Stimulated activated CD8-positive, alpha-beta memory T cell treated with anti-CD3 and anti-CD28 coated beads, Interleukin-4, amount 100 ng/mL, for 4 hours (primary cell): ENCODE measurements around the gene SLAIN1.

Experiments used
- DNase-seq, 2 donors: peaks; one replicate each; pipeline ENCODE4 v3.0.0-alpha.2; 2020; ENCODE audit warnings: low read depth in 2 of 2, low spot score in 1 of 2

SLAIN1 gene

GRCh38 chr13:77751513-77752456, 54.3 kb downstream of the SLAIN1 start:
- no peak for DNase-seq

DNA sequence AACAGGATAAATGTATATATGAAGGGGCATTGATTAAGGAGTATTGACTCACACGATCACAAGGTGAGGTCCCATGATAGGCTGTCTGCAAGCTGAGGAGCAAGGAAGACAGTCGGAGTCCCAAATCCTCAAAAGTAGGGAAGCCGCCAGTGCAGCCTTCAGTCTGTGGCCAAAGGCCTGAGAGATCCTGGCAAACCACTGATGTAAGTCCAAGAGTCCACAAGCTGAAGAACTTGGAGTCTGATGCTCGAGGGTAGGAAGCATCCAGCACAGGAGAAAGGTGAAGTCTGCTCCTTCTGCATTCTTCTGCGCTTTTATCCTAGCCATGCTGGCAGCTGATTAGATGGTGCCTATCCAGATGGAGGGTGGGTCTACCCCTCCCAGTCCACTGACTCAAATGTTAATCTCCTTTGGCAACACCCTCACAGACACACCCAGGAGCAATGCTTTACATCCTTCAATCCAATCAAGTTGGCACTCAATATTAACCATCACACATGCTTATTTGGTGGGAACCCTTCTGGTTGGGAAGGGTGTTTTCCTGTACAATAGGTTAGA, 55.1 kb downstream of the SLAIN1 start:
- no peak for DNase-seq

DNA sequence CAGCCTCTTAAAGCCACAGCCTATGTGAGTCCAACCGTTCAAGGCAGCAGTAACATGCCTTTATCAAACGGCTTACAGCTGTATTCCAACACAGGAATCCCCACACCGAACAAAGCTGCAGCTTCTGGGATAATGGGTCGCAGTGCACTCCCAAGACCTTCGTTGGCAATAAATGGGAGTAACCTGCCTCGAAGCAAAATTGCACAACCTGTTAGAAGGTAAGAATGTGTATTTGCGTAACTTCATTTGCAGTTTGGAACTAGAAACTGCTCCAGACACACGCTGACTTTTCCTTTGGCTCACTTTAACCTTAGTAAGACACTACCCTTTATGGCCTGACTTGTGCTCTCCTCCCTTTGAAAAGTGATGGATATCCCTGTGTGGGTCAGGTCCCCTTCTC, 63.4 kb downstream of the SLAIN1 start:
- no peak for DNase-seq

- no peak for DNase-seq
Observed at GRCh38 chr13:77767413-77767812, 69.9 kb downstream of the SLAIN1 start.

- no peak for DNase-seq
Observed at GRCh38 chr13:77774181-77774580, 76.7 kb downstream of the SLAIN1 start.

DNA sequence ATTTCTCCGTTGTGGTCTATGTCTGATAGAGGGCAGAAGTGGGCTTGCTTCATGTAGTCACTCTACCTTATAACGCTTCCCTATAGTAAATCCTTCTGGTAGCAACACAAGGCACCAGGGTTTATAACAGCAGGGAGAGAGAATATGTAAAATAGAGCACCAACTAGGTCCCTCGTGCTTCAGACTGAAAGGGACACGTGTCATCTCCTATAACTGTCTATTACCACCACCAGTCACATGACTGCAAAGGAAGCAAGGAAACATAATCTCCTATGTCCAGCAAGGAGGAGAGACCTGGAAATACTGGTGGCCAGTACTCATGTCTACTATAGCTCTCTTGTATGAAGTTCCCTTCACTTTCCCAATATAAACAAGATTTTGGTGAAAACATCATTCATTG, 79.2 kb downstream of the SLAIN1 start:
- no peak for DNase-seq

GRCh38 chr13:77779552-77780272, 82.2 kb downstream of the SLAIN1 start:
- DNase-seq = no peak

- no peak for DNase-seq
Observed at GRCh38 chr13:77781808-77782207, 84.3 kb downstream of the SLAIN1 start.

DNA sequence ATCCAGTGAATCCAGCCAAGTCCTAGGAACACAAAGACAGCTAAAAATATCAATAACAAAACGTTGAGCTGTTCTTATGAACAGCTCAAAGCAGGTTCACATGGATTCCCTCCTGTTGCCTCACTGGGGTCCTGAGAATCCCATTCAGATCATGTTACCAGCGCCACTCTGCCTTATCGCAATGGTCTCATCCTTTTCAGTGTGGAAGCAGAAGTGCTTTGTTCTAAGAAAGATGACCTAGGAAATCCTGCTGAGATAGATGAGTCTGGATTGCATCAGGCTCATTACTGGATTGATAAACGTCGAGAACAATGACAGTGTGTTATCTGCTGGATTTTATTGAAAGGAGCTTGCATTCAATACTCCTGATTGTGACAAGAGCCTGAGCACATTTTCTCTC, 87.0 kb downstream of the SLAIN1 start:
- DNase-seq = no peak

GRCh38 chr13:77786695-77787287, 89.3 kb downstream of the SLAIN1 start:
- DNase-seq = no peak

- no peak for DNase-seq
Observed at GRCh38 chr13:77789376-77789775, 91.9 kb downstream of the SLAIN1 start.

- DNase-seq = no peak
Observed at GRCh38 chr13:77800219-77800618, 102.7 kb downstream of the SLAIN1 start.

- DNase-seq = no peak
Observed at GRCh38 chr13:77806518-77806917, 109.0 kb downstream of the SLAIN1 start.

- no peak for DNase-seq
Observed at GRCh38 chr13:77807431-77808135, 110.1 kb downstream of the SLAIN1 start.

- no peak for DNase-seq
Observed at GRCh38 chr13:77810430-77810829, 112.9 kb downstream of the SLAIN1 start.

- no peak for DNase-seq
Observed at GRCh38 chr13:77810878-77811277, 113.4 kb downstream of the SLAIN1 start.

- DNase-seq = no peak
Observed at GRCh38 chr13:77811381-77811780, 113.9 kb downstream of the SLAIN1 start.

DNA sequence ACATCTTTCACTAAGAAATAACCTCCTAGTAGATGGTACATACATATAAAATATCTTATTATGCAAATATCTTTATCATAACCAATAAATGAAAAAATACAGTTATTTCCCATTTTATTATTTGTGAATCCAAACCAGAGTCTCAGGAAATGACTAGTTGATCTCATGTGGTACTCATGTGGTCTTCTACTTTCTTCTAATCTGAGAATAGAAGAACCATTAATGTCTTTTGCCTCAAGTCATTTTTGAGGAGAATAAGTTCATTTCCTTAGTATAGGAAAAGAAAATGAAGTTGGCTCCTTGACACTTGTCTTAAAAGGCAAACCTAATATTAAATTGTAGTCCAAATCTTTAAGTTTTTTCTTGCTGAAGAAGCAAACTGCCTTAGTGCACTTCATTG, 114.5 kb downstream of the SLAIN1 start:
- DNase-seq = no peak
